Sigmoid colon (tissue), 7 donors: ENCODE results near the gene NRP1. TPM values are rescaled to one million over a fixed set of nuclear protein-coding genes. Genes with fewer than 3 reads are reported as not detected.

Experiments used
- DNase-seq: peaks from one replicate; pipeline ENCODE4 v3.0.0-alpha.2; 2019
- H3K27ac ChIP-seq, 4 donors: fragments of 200-600 bp; sonication (generic); one replicate each; pipeline ENCODE4 v1.5.1; 2016 to 2019; ENCODE audit warnings: mild to moderate bottlenecking in 1 of 4
- H3K27me3 ChIP-seq, 3 donors: fragments of 200-600 bp; sonication (generic); one replicate each; pipeline ENCODE4 v1.5.1; 2019; ENCODE audit warnings: mild to moderate bottlenecking in 1 of 3
- H3K36me3 ChIP-seq, 4 donors: fragments of 200-600 bp; sonication (generic); one replicate each; pipeline ENCODE4 v1.5.1; 2016 to 2019
- H3K4me1 ChIP-seq, 4 donors: fragments of 200-600 bp; sonication (generic); one replicate each; pipeline ENCODE4 v1.5.1; 2017 to 2019
- H3K4me3 ChIP-seq, 4 donors: fragments of 200-600 bp; sonication (generic); one replicate each; pipeline ENCODE4 v1.5.1; 2017 to 2019; ENCODE audit warnings: mild to moderate bottlenecking in 2 of 4, moderate library complexity in 1 of 4
- H3K9me3 ChIP-seq, 4 donors: fragments of 200-600 bp in 3 of 4; sonication (generic) in 3 of 4; one replicate each; pipeline versions ENCODE4 v1.5.1 to v1.6.1; 2013 to 2019
- CTCF ChIP-seq, 4 experiments: fragments of 450-650 bp in 3 of 4; fragments of 200-600 bp in 1 of 4; IDR thresholded peaks; one replicate each; pipeline ENCODE4 v1.5.1; 2016 to 2019; ENCODE audit warnings: antibody characterized with exemption in 4 of 4, mild to moderate bottlenecking in 3 of 4, moderate library complexity in 2 of 4
- EP300 ChIP-seq, 4 donors: sonication (generic); formaldehyde crosslinking; IDR thresholded peaks; one replicate each; pipeline ENCODE4 v1.6.1; 2017; ENCODE audit warnings: antibody characterized with exemption in 4 of 4
- POLR2A ChIP-seq, 2 donors: fragments of 450-650 bp; IDR thresholded peaks; one replicate each; pipeline ENCODE4 v1.6.1; 2016; ENCODE audit warnings: antibody characterized with exemption in 2 of 2, mild to moderate bottlenecking in 2 of 2, moderate library complexity in 2 of 2
- POLR2AphosphoS5 ChIP-seq, 4 donors: sonication (generic); formaldehyde crosslinking; IDR thresholded peaks; one replicate each; pipeline ENCODE4 v1.6.1; 2017; ENCODE audit warnings: antibody characterized with exemption in 4 of 4
- WGBS, 2 donors: extraction: QIAGEN DNeasy Blood & Tissue Kit; methylation state at CpG; one replicate each; pipeline ENCODE4 v1.1.7; 2013; 5-methylcytosine and 5-hydroxymethylcytosine counted together
- intact Hi-C: fragments of 100-400 bp; cut with DNase I; formaldehyde crosslinking; loops from one replicate; pipeline ENCODE4 v1.15.1; 2023
- polyA plus RNA-seq, 3 donors: library from polyadenylated mRNA; stranded (reverse); fragments of 200-250 nt; gene quantifications; one replicate each; pipeline ENCODE4 v1.2.3, GENCODE V29; 2013
- total RNA-seq, 4 donors: library from RNA; depleted of rRNA; stranded (reverse); fragments of >200 nt; gene quantifications; one replicate each; pipeline ENCODE4 v1.1.0, GENCODE V29; 2016
- donor health status: healthy with polysubstance abuse.
- donor health status: Bipolar disorder and iron deficiency.
- donor health status: healthy.

The NRP1 gene
- total and polyA plus RNA-seq, 7 donors, result 3.6 to 52.4 (median 44.1) TPM

DNA sequence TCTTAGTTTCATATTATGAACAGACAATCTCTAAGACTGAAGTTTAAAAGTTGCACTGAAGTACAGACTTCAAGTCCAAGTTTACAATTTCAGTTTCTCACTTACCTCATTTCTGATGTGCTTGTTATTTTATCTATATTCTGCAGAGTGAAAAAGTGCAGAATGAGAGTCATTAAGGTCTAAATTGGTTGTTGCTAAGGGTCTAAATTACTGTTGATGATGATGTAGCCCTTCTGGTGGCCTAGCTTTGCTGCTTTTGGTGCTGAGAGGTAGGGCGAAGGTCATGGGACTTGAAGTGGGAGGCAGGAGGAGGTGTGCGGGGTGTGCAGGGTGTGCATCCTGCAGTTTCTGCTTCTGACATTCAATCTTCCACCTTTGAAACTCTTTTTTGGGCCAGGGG lies 38.8 kb upstream of the NRP1 start:
- H3K4me3 ChIP-seq, result no peak overlapping the region
- H3K36me3 ChIP-seq, result no peaks in the 10 kb centered on the region
- DNase-seq, result no peak
- no peaks in the 10 kb centered on the region for H3K4me1 ChIP-seq
- H3K27me3 ChIP-seq, result no peaks in the 10 kb centered on the region
- no peak overlapping the region for H3K27ac ChIP-seq
- 94 to 99% methylated on average over 2 of the region's 2 CpGs for WGBS, 2 donors
- intact Hi-C loops, result no loop called here
- TF ChIP-seq CTCF (IDR thresholded peaks at IDR 0.05) (no peak), POLR2AphosphoS5 (IDR thresholded peaks at IDR 0.05) (no peak), EP300 (IDR thresholded peaks at IDR 0.05) (no peak), POLR2A (IDR thresholded peaks at IDR 0.05) (no peak)
- H3K9me3 ChIP-seq, result no peaks in the 10 kb centered on the region

DNA sequence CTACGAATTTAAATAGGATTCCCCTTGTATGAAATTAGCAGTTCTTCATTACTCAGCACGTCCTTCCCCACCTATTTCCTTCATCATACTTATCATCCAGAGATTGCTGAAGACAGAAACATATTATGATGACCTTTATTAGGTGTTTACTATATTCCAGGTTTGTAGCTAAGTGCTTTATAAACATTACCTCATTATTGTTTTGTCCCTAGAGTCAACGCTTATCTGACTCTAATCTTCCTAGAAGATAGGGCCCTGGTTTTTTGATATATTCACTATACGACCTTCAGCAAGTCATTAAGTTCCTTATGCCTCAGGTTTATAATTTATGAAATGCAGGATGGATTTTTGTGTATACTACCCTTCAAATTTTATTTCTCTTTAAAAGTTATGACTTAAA lies 36.8 kb upstream of the NRP1 start:
- peaks cover 0 to 5% (median under 1%) of the 10 kb centered on the region in 4 donors for H3K9me3 ChIP-seq
- no peak overlapping the region for H3K4me3 ChIP-seq
- DNase-seq, result no peak
- intact Hi-C loops, result no loop called here
- no peaks in the 10 kb centered on the region for H3K36me3 ChIP-seq
- 64 to 68% methylated on average over 4 of the region's 4 CpGs for WGBS, 2 donors
- no peaks in the 10 kb centered on the region for H3K4me1 ChIP-seq
- H3K27ac ChIP-seq, result no peak overlapping the region
- TF ChIP-seq POLR2A (IDR thresholded peaks at IDR 0.05) (no peak), POLR2AphosphoS5 (IDR thresholded peaks at IDR 0.05) (no peak), EP300 (IDR thresholded peaks at IDR 0.05) (no peak), CTCF (IDR thresholded peaks at IDR 0.05) (no peak)
- H3K27me3 ChIP-seq, result no peaks in the 10 kb centered on the region

- no peaks in the 10 kb centered on the region for H3K4me1 ChIP-seq
- no peak overlapping the region for H3K4me3 ChIP-seq
- intact Hi-C loops, result no loop called here
- no peaks in the 10 kb centered on the region for H3K27me3 ChIP-seq
- 94 to 97% methylated on average over 2 of the region's 2 CpGs for WGBS, 2 donors
- H3K9me3 ChIP-seq, result peaks cover 0 to 5% (median 3%) of the 10 kb centered on the region in 4 donors
- no peaks in the 10 kb centered on the region for H3K36me3 ChIP-seq
- TF ChIP-seq POLR2A (IDR thresholded peaks at IDR 0.05) (no peak), CTCF (IDR thresholded peaks at IDR 0.05) (no peak), POLR2AphosphoS5 (IDR thresholded peaks at IDR 0.05) (no peak), EP300 (IDR thresholded peaks at IDR 0.05) (no peak)
- no peak for DNase-seq
- H3K27ac ChIP-seq, result no peak overlapping the region
These were observed 36.0 kb upstream of the NRP1 start for GRCh38 chr10:33370434-33370930.

DNA sequence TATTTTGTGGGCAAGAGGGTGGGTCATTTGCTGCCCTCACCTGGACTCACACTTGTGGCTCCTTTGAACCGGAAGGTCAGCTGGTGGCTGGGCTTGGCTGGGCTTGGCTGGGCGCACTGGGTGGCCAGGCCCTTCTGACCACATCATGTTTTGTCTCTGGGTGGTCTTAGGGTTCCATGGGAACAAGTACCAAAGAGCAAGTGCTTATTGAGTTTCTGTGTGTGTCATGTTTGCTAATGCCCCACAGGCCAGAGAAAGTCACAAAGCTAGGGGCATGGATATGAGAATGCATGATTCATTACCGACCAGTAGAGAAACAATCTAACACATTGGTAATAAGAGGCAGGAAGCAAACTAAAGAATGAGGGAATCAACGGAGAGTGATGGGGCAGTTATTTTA lies 33.6 kb upstream of the NRP1 start:
- WGBS, 2 donors, result 94 to 95% methylated on average over 4 of the region's 4 CpGs
- H3K4me1 ChIP-seq, result no peaks in the 10 kb centered on the region
- DNase-seq, result no peak
- H3K4me3 ChIP-seq, result no peak overlapping the region
- H3K27ac ChIP-seq, result no peak overlapping the region
- no peaks in the 10 kb centered on the region for H3K27me3 ChIP-seq
- intact Hi-C loops, result no loop called here
- TF ChIP-seq CTCF (IDR thresholded peaks at IDR 0.05) (no peak), POLR2A (IDR thresholded peaks at IDR 0.05) (no peak), POLR2AphosphoS5 (IDR thresholded peaks at IDR 0.05) (no peak), EP300 (IDR thresholded peaks at IDR 0.05) (no peak)
- peaks cover 0 to 5% (median 3%) of the 10 kb centered on the region in 4 donors for H3K9me3 ChIP-seq
- no peaks in the 10 kb centered on the region for H3K36me3 ChIP-seq

DNA sequence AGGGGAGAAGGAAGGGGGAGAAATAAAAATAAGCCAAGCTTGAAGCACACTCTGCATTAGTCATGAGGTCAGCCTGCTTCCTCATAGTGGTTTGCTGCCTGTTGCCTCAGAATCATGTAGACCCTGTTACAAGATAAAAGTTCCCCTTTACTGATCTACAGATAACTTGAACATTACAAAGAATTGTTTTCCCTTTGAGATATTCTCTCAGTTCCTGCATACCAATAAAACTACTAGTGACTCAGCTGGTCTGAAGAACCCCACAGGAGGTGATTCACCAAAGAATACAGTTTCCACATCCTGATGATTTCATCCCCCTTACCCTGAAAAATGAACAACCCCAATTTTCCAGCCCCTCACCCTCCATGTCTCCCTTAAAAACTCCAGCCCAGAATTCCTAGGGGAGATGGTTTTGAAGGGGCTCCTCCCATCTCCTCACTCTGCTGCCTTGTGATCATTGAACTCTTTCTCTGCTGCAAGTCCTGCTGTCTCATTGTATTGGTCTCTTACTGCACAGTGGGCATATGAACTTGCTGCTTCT lies 31.5 kb upstream of the NRP1 start:
- DNase-seq, result no peak
- Histone ChIP-seq H3K4me3 (no peak overlapping the region), H3K9me3 (peaks cover 0 to 5% (median 3%) of the 10 kb centered on the region in 4 donors), H3K4me1 (no peaks in the 10 kb centered on the region), H3K27me3 (no peaks in the 10 kb centered on the region), H3K36me3 (no peaks in the 10 kb centered on the region), H3K27ac (no peak overlapping the region)
- TF ChIP-seq POLR2A (IDR thresholded peaks at IDR 0.05) (no peak), CTCF (IDR thresholded peaks at IDR 0.05) (no peak), POLR2AphosphoS5 (IDR thresholded peaks at IDR 0.05) (no peak), EP300 (IDR thresholded peaks at IDR 0.05) (no peak)
- intact Hi-C loops, result no loop called here
